ENCODE results near the gene SEPTIN12. TPM values are rescaled to one million over a fixed set of nuclear protein-coding genes. Genes with fewer than 3 reads are reported as not detected.

Gene SEPTIN12
- total and polyA plus RNA-seq, 4 donors: 0.28 to 1.00 (median 0.47) TPM; not detected in 1

- peaks cover 84% of the 10 kb centered on the region for H3K36me3 ChIP-seq (ENCODE audit: control insufficient read depth, insufficient read depth, low read length)
Measured at GRCh38 chr16:4825196-4825595, 37.1 kb upstream of the SEPTIN12 start.

GRCh38 chr16:4820652-4821051, 32.5 kb upstream of the SEPTIN12 start:
- H3K4me3 ChIP-seq (ENCODE audit: low read depth, low read length): no peak overlapping the region
- no peak overlapping the region for H3K27ac ChIP-seq (ENCODE audit: low read depth, low read length)
- no peak for DNase-seq (ENCODE audit: low read depth in 4 of 6, low spot score in 6 of 6)
- H3K27me3 ChIP-seq (ENCODE audit: control insufficient read depth, insufficient read depth, low read length): no peaks in the 10 kb centered on the region
- peaks cover 78% of the 10 kb centered on the region for H3K36me3 ChIP-seq (ENCODE audit: control insufficient read depth, insufficient read depth, low read length)
- WGBS (ENCODE audit: insufficient coverage): 90% methylated on average over 6 of the region's 6 CpGs
- no peaks in the 10 kb centered on the region for H3K9me3 ChIP-seq (ENCODE audit: control insufficient read depth, insufficient read depth, low read length)
- H3K4me1 ChIP-seq (ENCODE audit: control insufficient read depth, insufficient read depth, low read length): no peaks in the 10 kb centered on the region

More at GRCh38 chr16:4825196-4825595, 37.1 kb upstream of the SEPTIN12 start:
- H3K27me3 ChIP-seq (ENCODE audit: control insufficient read depth, insufficient read depth, low read length): no peaks in the 10 kb centered on the region
- H3K4me1 ChIP-seq (ENCODE audit: control insufficient read depth, insufficient read depth, low read length): no peaks in the 10 kb centered on the region
- 89% methylated on average over 7 of the region's 8 CpGs for WGBS (ENCODE audit: insufficient coverage)
- no peaks in the 10 kb centered on the region for H3K9me3 ChIP-seq (ENCODE audit: control insufficient read depth, insufficient read depth, low read length)
- no peak overlapping the region for H3K4me3 ChIP-seq (ENCODE audit: low read depth, low read length)
- no peak for DNase-seq (ENCODE audit: low read depth in 4 of 6, low spot score in 6 of 6)
- H3K27ac ChIP-seq (ENCODE audit: low read depth, low read length): no peak overlapping the region

- WGBS (ENCODE audit: insufficient coverage): 89% methylated on average over 15 of the region's 16 CpGs
- Histone ChIP-seq H3K27ac (ENCODE audit: low read depth, low read length) (no peak overlapping the region), H3K36me3 (ENCODE audit: control insufficient read depth, insufficient read depth, low read length) (peaks cover 85% of the 10 kb centered on the region)
Measured at GRCh38 chr16:4814542-4815173, 26.5 kb upstream of the SEPTIN12 start.

GRCh38 chr16:4814046-4814445, 25.9 kb upstream of the SEPTIN12 start:
- Histone ChIP-seq H3K4me1 (ENCODE audit: control insufficient read depth, insufficient read depth, low read length) (peaks cover 4% of the 10 kb centered on the region), H3K9me3 (ENCODE audit: control insufficient read depth, insufficient read depth, low read length) (no peaks in the 10 kb centered on the region), H3K27ac (ENCODE audit: low read depth, low read length) (no peak overlapping the region), H3K4me3 (ENCODE audit: low read depth, low read length) (no peak overlapping the region), H3K36me3 (ENCODE audit: control insufficient read depth, insufficient read depth, low read length) (peaks cover 85% of the 10 kb centered on the region), H3K27me3 (ENCODE audit: control insufficient read depth, insufficient read depth, low read length) (no peaks in the 10 kb centered on the region)
- DNase-seq (ENCODE audit: low read depth in 4 of 6, low spot score in 6 of 6): no peak

More at GRCh38 chr16:4814542-4815173, 26.5 kb upstream of the SEPTIN12 start:
- no peak for DNase-seq (ENCODE audit: low read depth in 4 of 6, low spot score in 6 of 6)
- Histone ChIP-seq H3K27me3 (ENCODE audit: control insufficient read depth, insufficient read depth, low read length) (no peaks in the 10 kb centered on the region), H3K4me1 (ENCODE audit: control insufficient read depth, insufficient read depth, low read length) (peaks cover 4% of the 10 kb centered on the region), H3K4me3 (ENCODE audit: low read depth, low read length) (no peak overlapping the region), H3K9me3 (ENCODE audit: control insufficient read depth, insufficient read depth, low read length) (no peaks in the 10 kb centered on the region)

- no peak for DNase-seq (ENCODE audit: low read depth in 4 of 6, low spot score in 6 of 6)
- WGBS (ENCODE audit: insufficient coverage): 95% methylated on average over 16 of the region's 16 CpGs
- Histone ChIP-seq H3K36me3 (ENCODE audit: control insufficient read depth, insufficient read depth, low read length) (peaks cover 79% of the 10 kb centered on the region), H3K27ac (ENCODE audit: low read depth, low read length) (no peak overlapping the region), H3K9me3 (ENCODE audit: control insufficient read depth, insufficient read depth, low read length) (no peaks in the 10 kb centered on the region), H3K4me3 (ENCODE audit: low read depth, low read length) (no peak overlapping the region), H3K27me3 (ENCODE audit: control insufficient read depth, insufficient read depth, low read length) (no peaks in the 10 kb centered on the region), H3K4me1 (ENCODE audit: control insufficient read depth, insufficient read depth, low read length) (peaks cover 4% of the 10 kb centered on the region)
Measured at GRCh38 chr16:4813251-4814003, 25.3 kb upstream of the SEPTIN12 start.

GRCh38 chr16:4811773-4812172, 23.6 kb upstream of the SEPTIN12 start:
- H3K27me3 ChIP-seq (ENCODE audit: control insufficient read depth, insufficient read depth, low read length): no peaks in the 10 kb centered on the region
- WGBS (ENCODE audit: insufficient coverage): 95% methylated on average over 9 of the region's 9 CpGs
- H3K4me1 ChIP-seq (ENCODE audit: control insufficient read depth, insufficient read depth, low read length): peaks cover 4% of the 10 kb centered on the region
- H3K4me3 ChIP-seq (ENCODE audit: low read depth, low read length): no peak overlapping the region
- H3K27ac ChIP-seq (ENCODE audit: low read depth, low read length): no peak overlapping the region
- peaks cover 74% of the 10 kb centered on the region for H3K36me3 ChIP-seq (ENCODE audit: control insufficient read depth, insufficient read depth, low read length)
- DNase-seq (ENCODE audit: low read depth in 4 of 6, low spot score in 6 of 6): no peak
- H3K9me3 ChIP-seq (ENCODE audit: control insufficient read depth, insufficient read depth, low read length): no peaks in the 10 kb centered on the region

GRCh38 chr16:4811242-4811641, 23.1 kb upstream of the SEPTIN12 start:
- H3K36me3 ChIP-seq (ENCODE audit: control insufficient read depth, insufficient read depth, low read length): peaks cover 75% of the 10 kb centered on the region
- no peaks in the 10 kb centered on the region for H3K9me3 ChIP-seq (ENCODE audit: control insufficient read depth, insufficient read depth, low read length)
- 97% methylated on average over 3 of the region's 3 CpGs for WGBS (ENCODE audit: insufficient coverage)
- no peaks in the 10 kb centered on the region for H3K27me3 ChIP-seq (ENCODE audit: control insufficient read depth, insufficient read depth, low read length)
- H3K27ac ChIP-seq (ENCODE audit: low read depth, low read length): no peak overlapping the region
- no peak overlapping the region for H3K4me3 ChIP-seq (ENCODE audit: low read depth, low read length)
- H3K4me1 ChIP-seq (ENCODE audit: control insufficient read depth, insufficient read depth, low read length): peaks cover 4% of the 10 kb centered on the region
- no peak for DNase-seq (ENCODE audit: low read depth in 4 of 6, low spot score in 6 of 6)

GRCh38 chr16:4806280-4806679, 18.1 kb upstream of the SEPTIN12 start:
- Histone ChIP-seq H3K36me3 (ENCODE audit: control insufficient read depth, insufficient read depth, low read length) (peaks cover 59% of the 10 kb centered on the region), H3K9me3 (ENCODE audit: control insufficient read depth, insufficient read depth, low read length) (no peaks in the 10 kb centered on the region), H3K27me3 (ENCODE audit: control insufficient read depth, insufficient read depth, low read length) (no peaks in the 10 kb centered on the region), H3K27ac (ENCODE audit: low read depth, low read length) (no peak overlapping the region), H3K4me3 (ENCODE audit: low read depth, low read length) (no peak overlapping the region), H3K4me1 (ENCODE audit: control insufficient read depth, insufficient read depth, low read length) (peaks cover 12% of the 10 kb centered on the region)
- no peak for DNase-seq (ENCODE audit: low read depth in 4 of 6, low spot score in 6 of 6)
- WGBS (ENCODE audit: insufficient coverage): 97% methylated on average over 3 of the region's 6 CpGs

GRCh38 chr16:4805231-4805630, 17.1 kb upstream of the SEPTIN12 start:
- peaks cover 22% of the 10 kb centered on the region for H3K4me1 ChIP-seq (ENCODE audit: control insufficient read depth, insufficient read depth, low read length)
- H3K4me3 ChIP-seq (ENCODE audit: low read depth, low read length): no peak overlapping the region
- H3K27ac ChIP-seq (ENCODE audit: low read depth, low read length): no peak overlapping the region
- peaks cover 59% of the 10 kb centered on the region for H3K36me3 ChIP-seq (ENCODE audit: control insufficient read depth, insufficient read depth, low read length)
- DNase-seq (ENCODE audit: low read depth in 4 of 6, low spot score in 6 of 6): no peak
- WGBS (ENCODE audit: insufficient coverage): 94% methylated on average over 11 of the region's 11 CpGs
- H3K27me3 ChIP-seq (ENCODE audit: control insufficient read depth, insufficient read depth, low read length): no peaks in the 10 kb centered on the region
- H3K9me3 ChIP-seq (ENCODE audit: control insufficient read depth, insufficient read depth, low read length): no peaks in the 10 kb centered on the region

All from spinal cord (tissue), 10 donors.